Hepatocyte (in vitro differentiated cells): ENCODE measurements around the gene TGFB1.

Source experiments
- CTCF ChIP-seq: fragments of 200-600 bp; sonication (generic); IDR thresholded peaks from 2 replicates; pipeline ENCODE4 v1.5.1; 2016; ENCODE audit warnings: antibody characterized with exemption, mild to moderate bottlenecking; ENCODE audit not compliant: poor library complexity
- EZH2 ChIP-seq: fragments of 200-600 bp; sonication (generic); IDR thresholded peaks from 2 replicates; pipeline ENCODE4 v1.6.1; 2016; ENCODE audit warnings: antibody characterized with exemption, mild to moderate bottlenecking, borderline replicate concordance

GRCh38 chr19:41327076-41327575, 26.6 kb downstream of the TGFB1 start:
- TF ChIP-seq CTCF (no peak), EZH2 (no peak)
